NCI-H146 treated with DMSO at 0.1 percent for 48 hours (cell line): ENCODE results near the gene ATP8B4.

ENCODE experiments used
- DNase-seq: peaks from one replicate; lab custom pipeline; 2025; ENCODE audit not compliant: unreplicated experiment; lab: John Stamatoyannopoulos, UW

The ATP8B4 gene

GRCh38 chr15:49900903-49901235 lies 218.2 kb downstream of the ATP8B4 start:
- no peak for DNase-seq

DNA sequence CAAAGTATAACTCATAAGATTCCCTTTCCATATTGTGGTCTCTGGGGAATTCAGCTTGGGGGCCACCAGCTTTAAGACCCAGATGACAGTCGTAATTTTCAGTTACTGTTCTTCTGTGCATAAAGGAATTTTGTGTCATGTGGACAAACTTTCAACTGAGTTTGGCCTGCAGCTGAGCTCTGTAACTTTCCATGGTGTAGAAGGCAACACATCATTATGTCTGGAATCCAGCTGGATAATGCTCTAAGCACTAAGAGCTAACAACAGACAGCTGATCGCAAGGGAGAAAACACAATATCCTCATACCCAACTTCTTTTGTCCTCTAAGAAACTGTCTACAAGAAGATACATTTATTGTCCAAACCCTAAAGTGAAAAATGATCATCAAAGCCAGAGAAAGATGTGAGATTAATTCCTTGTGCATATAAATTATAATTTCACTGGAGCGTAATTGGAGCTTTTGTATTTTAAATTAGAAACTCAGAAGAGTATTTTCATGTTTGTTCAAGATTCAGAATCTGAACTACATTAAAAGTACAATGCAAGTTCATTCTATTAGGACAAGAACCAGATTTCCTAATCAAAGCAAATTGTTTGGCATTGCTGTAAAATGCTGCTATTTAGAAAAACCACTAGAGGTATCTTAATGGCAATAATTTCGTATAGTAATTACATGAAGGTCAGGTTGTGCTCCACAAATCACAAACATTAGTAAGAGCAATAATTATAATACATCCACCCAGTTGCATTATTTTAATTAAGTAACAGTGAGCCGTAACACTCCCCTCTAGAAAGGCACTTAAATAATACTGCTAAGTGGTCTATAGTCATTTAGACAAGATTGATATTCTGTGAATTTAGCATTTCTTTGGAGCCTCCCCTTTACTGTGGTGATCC lies 218.8 kb downstream of the ATP8B4 start:
- no peak for DNase-seq

GRCh38 chr15:49898575-49899283 lies 220.3 kb downstream of the ATP8B4 start:
- DNase-seq: no peak

- no peak for DNase-seq
Observed at GRCh38 chr15:49898097-49898496, 220.9 kb downstream of the ATP8B4 start.

GRCh38 chr15:49895347-49896223 lies 223.4 kb downstream of the ATP8B4 start:
- no peak for DNase-seq

DNA sequence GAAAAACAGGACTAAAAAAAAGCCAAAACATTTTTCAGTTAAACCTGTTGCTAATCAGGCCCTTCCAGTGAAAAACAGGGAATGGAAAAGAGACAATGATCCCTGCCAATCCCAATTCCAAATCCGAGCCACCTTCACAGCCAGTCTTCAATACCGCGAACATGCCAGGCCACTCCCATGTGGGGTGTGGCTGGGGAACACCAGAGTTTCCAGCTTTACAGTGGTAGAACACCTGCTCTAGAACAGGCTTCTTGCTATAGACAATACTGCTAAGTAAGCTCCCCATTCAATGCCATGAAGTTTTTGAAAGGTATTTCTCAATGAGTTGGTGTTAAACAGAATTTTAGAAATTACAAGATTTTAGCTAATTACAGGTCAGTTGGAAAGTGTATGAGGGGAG lies 228.3 kb downstream of the ATP8B4 start:
- DNase-seq: no peak

DNA sequence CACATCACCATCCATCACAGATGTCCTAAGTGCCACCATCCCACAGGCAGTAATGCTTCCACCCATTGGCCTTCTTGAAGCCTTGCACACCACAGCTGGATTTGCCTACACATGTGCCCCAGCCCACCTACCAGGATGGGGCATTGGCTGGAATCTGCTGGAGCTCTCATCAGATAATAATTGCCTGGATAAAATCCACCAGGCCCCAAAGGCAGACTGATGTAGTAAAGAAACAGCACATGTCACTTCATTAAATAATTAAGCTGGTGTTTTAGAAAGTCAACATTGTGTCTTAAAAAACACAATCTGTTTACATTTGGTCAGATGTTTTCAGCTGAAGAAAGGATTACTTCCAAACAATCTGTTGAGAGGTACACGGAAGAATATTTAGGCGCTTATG lies 229.5 kb downstream of the ATP8B4 start:
- no peak for DNase-seq

DNA sequence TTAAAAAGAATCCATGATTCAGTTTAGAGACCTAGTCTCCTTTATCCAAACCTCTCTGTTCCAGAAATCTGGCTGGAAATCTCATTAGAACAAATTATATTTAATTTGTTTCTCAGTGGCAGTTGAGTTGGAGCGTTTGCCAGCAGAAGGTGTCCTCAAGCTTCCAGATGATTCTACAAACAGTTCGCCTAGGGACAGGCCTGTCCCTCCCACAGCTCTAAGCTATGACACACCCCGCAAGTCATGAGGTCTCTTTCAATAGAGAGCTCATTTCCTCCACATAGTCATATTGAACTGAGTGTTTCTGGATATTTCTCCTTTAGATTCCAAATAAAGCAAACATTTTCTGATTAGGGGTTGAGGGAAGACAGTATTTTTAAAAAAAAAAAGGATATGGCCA lies 230.3 kb downstream of the ATP8B4 start:
- DNase-seq: no peak

GRCh38 chr15:49888323-49888693 lies 230.7 kb downstream of the ATP8B4 start:
- no peak for DNase-seq

- no peak for DNase-seq
Observed at GRCh38 chr15:49887659-49888322, 231.2 kb downstream of the ATP8B4 start.

- no peak for DNase-seq
Observed at GRCh38 chr15:49883121-49883520, 235.9 kb downstream of the ATP8B4 start.

- DNase-seq: no peak
Observed at GRCh38 chr15:49881866-49882265, 237.2 kb downstream of the ATP8B4 start.

DNA sequence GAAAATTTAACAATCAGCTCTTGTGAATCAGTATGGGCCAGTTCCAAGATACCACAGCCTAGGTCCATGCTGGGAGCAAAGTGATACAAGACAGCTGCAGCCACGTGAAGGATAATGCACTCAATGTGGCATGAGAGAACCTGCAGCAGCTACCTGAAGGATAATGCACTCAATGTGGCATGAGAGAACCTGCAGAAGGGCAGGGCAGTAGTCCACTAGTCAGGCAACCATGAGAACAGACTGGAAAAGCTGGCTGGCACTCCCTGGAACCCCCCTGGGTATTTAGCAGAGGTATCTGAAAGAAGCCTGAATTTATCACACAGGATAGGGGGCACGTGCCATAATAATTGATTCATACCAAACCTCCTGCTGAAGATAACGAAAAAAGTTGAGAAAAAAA lies 237.6 kb downstream of the ATP8B4 start:
- no peak for DNase-seq

GRCh38 chr15:49877873-49878521 lies 241.0 kb downstream of the ATP8B4 start:
- no peak for DNase-seq

GRCh38 chr15:49877117-49877872 lies 241.7 kb downstream of the ATP8B4 start:
- no peak for DNase-seq

DNA sequence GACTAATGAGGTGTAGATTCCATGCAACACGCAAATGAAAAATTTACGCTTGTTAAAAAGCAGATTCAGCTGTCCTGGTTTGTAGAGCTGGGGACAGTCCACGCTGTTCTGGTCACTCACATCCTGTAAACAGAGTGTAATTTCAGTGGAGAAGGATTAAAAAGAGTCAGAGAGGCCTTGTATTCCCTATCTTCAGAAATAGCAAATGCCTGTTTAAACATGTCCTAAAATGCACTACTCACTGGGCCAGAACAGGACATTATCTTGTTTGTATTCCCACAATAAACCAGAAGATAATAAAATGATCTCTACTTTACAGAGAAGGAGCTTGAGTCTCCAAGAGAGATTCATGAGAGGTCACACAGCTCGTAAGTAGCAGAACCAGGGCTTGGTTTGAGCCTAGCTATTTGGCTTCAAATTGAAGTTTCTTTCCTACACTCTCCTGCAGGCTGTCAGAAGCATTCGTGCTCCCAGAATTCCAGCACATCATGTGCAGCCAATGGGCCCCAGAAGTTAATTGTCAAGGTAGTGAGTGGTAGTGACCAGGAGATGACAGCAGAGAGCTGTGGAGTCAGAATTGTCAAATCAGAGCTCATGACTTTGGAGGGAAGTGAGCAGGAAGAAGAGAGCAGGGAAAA lies 242.5 kb downstream of the ATP8B4 start:
- DNase-seq: no peak

GRCh38 chr15:49875392-49875791 lies 243.6 kb downstream of the ATP8B4 start:
- no peak for DNase-seq

DNA sequence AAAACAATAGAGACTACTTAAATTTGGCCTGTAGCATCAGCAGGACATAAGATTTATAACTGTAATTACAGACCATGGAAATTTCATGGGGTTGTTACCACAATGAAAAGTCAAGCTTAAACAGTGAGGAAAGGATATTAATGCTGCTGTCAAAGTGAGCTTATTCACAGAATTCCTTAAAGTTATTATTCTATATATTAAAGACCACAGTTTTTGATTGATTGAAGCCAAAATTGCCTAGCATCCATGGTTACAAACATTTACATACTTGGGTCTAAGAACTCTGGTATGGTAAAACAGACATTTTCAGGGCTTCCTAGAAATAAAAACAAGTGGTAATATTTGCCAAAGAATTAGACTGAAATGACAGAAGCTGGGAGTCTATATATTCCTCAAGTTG lies 248.6 kb downstream of the ATP8B4 start:
- no peak for DNase-seq

DNA sequence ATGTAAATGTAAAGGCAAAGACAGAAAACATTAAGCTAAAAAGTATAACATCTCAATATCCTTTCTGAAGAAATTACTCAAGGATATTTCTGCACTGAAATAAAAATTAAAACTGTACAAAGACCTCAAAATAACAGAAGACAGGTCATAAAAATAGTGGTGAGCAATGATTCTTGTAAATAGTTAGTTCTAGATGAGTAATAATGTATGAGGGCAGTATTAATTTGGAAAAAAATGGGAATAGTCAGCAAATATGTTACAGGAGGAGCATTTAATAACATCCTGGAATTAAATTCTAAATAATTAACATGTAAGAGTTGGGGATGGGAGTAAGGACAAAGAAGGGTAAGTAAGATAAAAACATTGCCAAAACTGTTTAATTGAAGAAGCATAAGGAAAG lies 250.7 kb downstream of the ATP8B4 start:
- no peak for DNase-seq
